Keratinocyte (primary cell): Measurements from ENCODE around the gene ZNF488. TPM values are rescaled to one million over a fixed set of nuclear protein-coding genes. Genes with fewer than 3 reads are reported as not detected.

Experiments
- DNase-seq: peaks from one replicate; pipeline ENCODE4 v3.0.0-alpha.2; 2011; ENCODE audit warnings: low read depth, missing footprints, low spot score
- FAIRE-seq: peaks from 2 replicates; lab custom pipeline; 2011; peaks lifted over from hg19 to GRCh38; lab: Jason Lieb, UNC
- H2AFZ ChIP-seq: 2 replicates; pipeline ENCODE4 v1.6.0; 2012; ENCODE audit warnings: low read length, control low read depth, inconsistent platforms; ENCODE audit not compliant: control insufficient read depth
- H3K27ac ChIP-seq: 2 replicates; pipeline ENCODE4 v1.5.1; 2011; ENCODE audit warnings: low read length; ENCODE audit not compliant: control insufficient read depth, insufficient read depth
- H3K27me3 ChIP-seq: 3 replicates; pipeline ENCODE4 v1.6.0; 2011; ENCODE audit warnings: low read length; ENCODE audit not compliant: control insufficient read depth, insufficient read depth; ENCODE audit errors: extremely low read depth
- H3K36me3 ChIP-seq, 2 experiments: 2 replicates in 1 of 2; 3 replicates in 1 of 2; pipeline ENCODE4 v1.5.1; 2011; ENCODE audit warnings: low read length in 2 of 2, mild to moderate bottlenecking in 1 of 2; ENCODE audit not compliant: control insufficient read depth in 2 of 2, insufficient read depth in 2 of 2; ENCODE audit errors: extremely low read depth in 1 of 2
- H3K4me1 ChIP-seq: 3 replicates; pipeline ENCODE4 v1.5.1; 2011; ENCODE audit warnings: low read length; ENCODE audit not compliant: control insufficient read depth, insufficient read depth; ENCODE audit errors: extremely low read depth
- H3K4me2 ChIP-seq: 3 replicates; pipeline ENCODE4 v1.6.0; 2011; ENCODE audit warnings: low read depth, low read length; ENCODE audit not compliant: control insufficient read depth, insufficient read depth; ENCODE audit errors: extremely low read depth
- H3K4me3 ChIP-seq, 3 experiments: fragments of 200-600 bp in 1 of 3; sonication (generic) in 1 of 3; 2 replicates in 2 of 3; 3 replicates in 1 of 3; pipeline ENCODE4 v1.5.1; 2011 to 2016; ENCODE audit warnings: low read length in 3 of 3, mild to moderate bottlenecking in 3 of 3, control low read depth in 2 of 3, inconsistent platforms in 1 of 3, low read depth in 1 of 3, mixed read lengths in 1 of 3, mixed run types in 1 of 3, moderate library complexity in 1 of 3; ENCODE audit not compliant: control insufficient read depth in 2 of 3, insufficient read depth in 2 of 3; ENCODE audit errors: extremely low read depth in 1 of 3
- H3K79me2 ChIP-seq: 2 replicates; pipeline ENCODE4 v1.6.0; 2012; ENCODE audit warnings: low read length; ENCODE audit not compliant: control insufficient read depth, insufficient read depth
- H3K9ac ChIP-seq: 3 replicates; pipeline ENCODE4 v1.6.0; 2011; ENCODE audit warnings: low read length; ENCODE audit not compliant: control insufficient read depth, insufficient read depth; ENCODE audit errors: extremely low read depth
- H3K9me1 ChIP-seq: 3 replicates; pipeline ENCODE4 v1.6.0; 2011; ENCODE audit warnings: low read length; ENCODE audit not compliant: control insufficient read depth, insufficient read depth; ENCODE audit errors: extremely low read depth
- H3K9me3 ChIP-seq: 2 replicates; pipeline ENCODE4 v1.5.1; 2012; ENCODE audit warnings: low read depth, low read length; ENCODE audit not compliant: control insufficient read depth
- H4K20me1 ChIP-seq: 3 replicates; pipeline ENCODE4 v1.6.0; 2011; ENCODE audit warnings: low read length; ENCODE audit not compliant: control insufficient read depth, insufficient read depth; ENCODE audit errors: extremely low read depth
- EZH2 ChIP-seq: IDR thresholded peaks from one replicate; pipeline ENCODE4 v1.6.1; 2012; ENCODE audit warnings: inconsistent platforms, mild to moderate bottlenecking, low read length, moderate library complexity
- dilution Hi-C: fragments of 300-500 bp; cut with MboI; formaldehyde crosslinking; loops from one replicate; pipeline ENCODE4 v1.7.0; 2020; ENCODE audit warnings: low sequenced_read_pairs; ENCODE audit not compliant: extremely low pct_ligation_motif_present
- polyA plus RNA-seq, 5 experiments: library from polyadenylated mRNA; depleted of rRNA in 3 of 5; stranded (reverse) in 3 of 5; stranded (forward) in 1 of 5; unstranded in 1 of 5; fragments of >200 nt; gene quantifications; 1 replicate in 1 of 5; 2 replicates in 3 of 5; 3 replicates in 1 of 5; pipeline versions ENCODE4 v1.2.1 to v1.2.3, GENCODE V29; 2011 to 2012; ENCODE audit warnings: missing spikeins in 2 of 5, low read depth in 1 of 5, low replicate concordance in 1 of 5
- TF ChIP-seq, protein P1 (sequence below), 3 experiments: IDR thresholded peaks in 1 of 3; conservative IDR thresholded peaks in 1 of 3; optimal IDR thresholded peaks in 1 of 3; 2 replicates in 2 of 3; 3 replicates in 1 of 3; pipeline versions ENCODE3 to v1.5.1; 2011; ENCODE audit warnings: low read length in 3 of 3, mild to moderate bottlenecking in 3 of 3, moderate library complexity in 2 of 3, control low read depth in 1 of 3, inconsistent platforms in 1 of 3; ENCODE audit not compliant: insufficient read depth in 2 of 3; ENCODE audit errors: extremely low read depth in 1 of 3

Gene ZNF488
- polyA plus RNA-seq, 1 donor (not counting 4 experiments of a cell fraction or from before 2014, with no cell fraction given): 1.2 TPM

DNA sequence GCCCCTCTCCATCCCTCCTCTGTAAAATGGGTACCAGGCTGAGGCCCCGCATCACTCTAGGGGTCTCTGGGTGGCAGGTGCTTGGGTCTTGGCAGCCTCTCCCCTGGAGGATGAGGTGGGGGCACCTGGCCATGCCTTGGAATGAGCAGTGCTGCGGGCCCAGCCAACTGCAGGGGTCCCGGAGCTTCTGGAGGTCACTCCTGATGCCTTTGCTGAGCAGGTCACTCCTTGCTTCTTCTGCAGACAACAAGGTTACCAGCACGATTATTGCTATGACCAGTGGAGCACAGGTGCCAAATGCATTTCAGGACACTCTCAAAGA lies 22.4 kb upstream of the ZNF488 start:
- dilution Hi-C loops: no loop called here
- peak overlapping the region; percentile 39 for H3K27ac ChIP-seq
- H3K4me2 ChIP-seq: peak overlapping the region; percentile 61

DNA sequence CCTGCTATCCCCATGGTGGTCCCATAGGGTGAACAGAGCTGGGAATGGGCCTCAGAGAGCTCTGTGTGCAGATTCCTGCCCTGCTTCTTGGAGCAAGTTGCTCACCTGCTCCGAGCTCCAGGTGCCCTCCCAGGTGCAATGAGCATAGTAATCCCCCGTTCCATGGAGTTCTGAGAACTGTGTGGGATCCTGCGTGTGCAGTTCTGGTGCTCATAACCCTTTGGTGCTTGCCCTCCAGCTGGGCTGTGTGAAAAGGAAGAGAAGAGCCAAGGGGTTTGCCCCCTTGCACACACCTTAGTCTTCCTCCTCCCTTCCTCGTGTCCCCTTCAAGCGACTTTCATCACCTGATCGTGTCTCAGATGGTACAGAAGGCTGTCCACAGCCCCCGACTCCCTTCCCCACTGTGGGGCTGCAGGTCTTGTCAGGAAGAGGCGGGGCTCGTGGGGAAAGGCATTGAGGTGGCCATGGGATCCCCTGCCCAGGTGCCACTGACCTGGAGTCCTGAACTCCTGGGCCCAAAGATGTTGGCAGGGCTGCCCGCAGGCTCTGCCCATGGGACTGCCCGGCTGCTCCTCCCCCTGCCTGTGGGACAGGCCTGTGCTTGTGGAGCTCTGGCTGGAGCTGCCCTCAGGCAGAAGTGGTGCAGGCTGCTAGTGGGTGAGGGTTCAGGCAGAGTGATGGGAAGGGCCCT lies 21.9 kb upstream of the ZNF488 start:
- TF ChIP-seq, protein P1, sequence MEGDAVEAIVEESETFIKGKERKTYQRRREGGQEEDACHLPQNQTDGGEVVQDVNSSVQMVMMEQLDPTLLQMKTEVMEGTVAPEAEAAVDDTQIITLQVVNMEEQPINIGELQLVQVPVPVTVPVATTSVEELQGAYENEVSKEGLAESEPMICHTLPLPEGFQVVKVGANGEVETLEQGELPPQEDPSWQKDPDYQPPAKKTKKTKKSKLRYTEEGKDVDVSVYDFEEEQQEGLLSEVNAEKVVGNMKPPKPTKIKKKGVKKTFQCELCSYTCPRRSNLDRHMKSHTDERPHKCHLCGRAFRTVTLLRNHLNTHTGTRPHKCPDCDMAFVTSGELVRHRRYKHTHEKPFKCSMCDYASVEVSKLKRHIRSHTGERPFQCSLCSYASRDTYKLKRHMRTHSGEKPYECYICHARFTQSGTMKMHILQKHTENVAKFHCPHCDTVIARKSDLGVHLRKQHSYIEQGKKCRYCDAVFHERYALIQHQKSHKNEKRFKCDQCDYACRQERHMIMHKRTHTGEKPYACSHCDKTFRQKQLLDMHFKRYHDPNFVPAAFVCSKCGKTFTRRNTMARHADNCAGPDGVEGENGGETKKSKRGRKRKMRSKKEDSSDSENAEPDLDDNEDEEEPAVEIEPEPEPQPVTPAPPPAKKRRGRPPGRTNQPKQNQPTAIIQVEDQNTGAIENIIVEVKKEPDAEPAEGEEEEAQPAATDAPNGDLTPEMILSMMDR (optimal IDR thresholded peaks at IDR 0.05 in 1 of 3, IDR thresholded peaks at IDR 0.05 in 1 of 3, conservative IDR thresholded peaks at IDR 0.05 in 1 of 3; ENCODE audit: extremely low read depth in 1 of 3, insufficient read depth in 2 of 3, low read length in 3 of 3): no peak
- TF ChIP-seq EZH2: no peak
- H3K9ac ChIP-seq: no peak overlapping the region
- peak overlapping the region; percentile 61 for H3K4me2 ChIP-seq
- dilution Hi-C loops: no loop called here
- no peak for FAIRE-seq
- peak; percentile 38 for DNase-seq
- no peaks in the 10 kb centered on the region for H3K27me3 ChIP-seq
- H3K9me1 ChIP-seq: no peaks in the 10 kb centered on the region
- peak overlapping the region; percentile 39 for H3K27ac ChIP-seq
- H2AFZ ChIP-seq: no peak overlapping the region
- no peaks in the 10 kb centered on the region for H3K79me2 ChIP-seq
- H3K9me3 ChIP-seq: no peaks in the 10 kb centered on the region
- H3K36me3 ChIP-seq: no peaks in the 10 kb centered on the region
- H3K4me3 ChIP-seq: no peak overlapping the region
- H4K20me1 ChIP-seq: no peaks in the 10 kb centered on the region
- H3K4me1 ChIP-seq: peaks cover 56% of the 10 kb centered on the region

More for the DNA sequence above, 22.4 kb upstream of the ZNF488 start:
- Histone ChIP-seq H2AFZ (no peak overlapping the region), H3K4me3 (peak overlapping the region in 1 of 3 experiments; percentile 4), H4K20me1 (no peaks in the 10 kb centered on the region), H3K79me2 (no peaks in the 10 kb centered on the region), H3K9me1 (no peaks in the 10 kb centered on the region), H3K27me3 (no peaks in the 10 kb centered on the region), H3K4me1 (peaks cover 56% of the 10 kb centered on the region), H3K36me3 (no peaks in the 10 kb centered on the region), H3K9ac (no peak overlapping the region), H3K9me3 (no peaks in the 10 kb centered on the region)
- TF ChIP-seq EZH2: no peak
- TF ChIP-seq, protein P1 (optimal IDR thresholded peaks at IDR 0.05 in 1 of 3, IDR thresholded peaks at IDR 0.05 in 1 of 3, conservative IDR thresholded peaks at IDR 0.05 in 1 of 3; ENCODE audit: extremely low read depth in 1 of 3, insufficient read depth in 2 of 3, low read length in 3 of 3): no peak
- DNase-seq (no peak), FAIRE-seq (no peak)
